ENCODE measurements around the gene EYA3. TPM values are rescaled to one million over a fixed set of nuclear protein-coding genes. Genes with fewer than 3 reads are reported as not detected.

EYA3 gene
- total and polyA plus RNA-seq, 2 donors from 2014 or later: 10.2 to 32.0 TPM

GRCh38 chr1:27993241-27993640, 95.2 kb downstream of the EYA3 start:
- FAIRE-seq (no peak), DNase-seq (peak in 1 of 5 donors; percentile 7)
- Histone ChIP-seq H3K27ac (ENCODE audit: low read depth in 2 of 2, low read length in 2 of 2) (no peak overlapping the region), H3K9ac (ENCODE audit: low read length in 3 of 3) (no peak overlapping the region), H3K36me3 (ENCODE audit: control insufficient read depth in 2 of 3, insufficient read depth in 3 of 3, low read length in 3 of 3) (peaks cover 11 to 57% (median 46%) of the 10 kb centered on the region in 3 donors), H3K27me3 (ENCODE audit: control insufficient read depth, insufficient read depth, low read length) (no peaks in the 10 kb centered on the region), H3K4me3 (ENCODE audit: low read length in 3 of 3) (no peak overlapping the region), H3K9me3 (ENCODE audit: control insufficient read depth in 2 of 3, insufficient read depth in 1 of 3, low read length in 3 of 3) (no peaks in the 10 kb centered on the region), H3K4me1 (ENCODE audit: control insufficient read depth in 2 of 3, insufficient read depth in 2 of 3, low read depth in 1 of 3, low read length in 3 of 3) (no peaks in the 10 kb centered on the region)
- TF ChIP-seq CTCF (IDR thresholded peaks at IDR 0.05; ENCODE audit: borderline replicate concordance, extremely low read depth, insufficient read depth): no peak
- intact Hi-C loops (cut with DNase I): no loop called here

- no peak overlapping the region for H3K27ac ChIP-seq (ENCODE audit: low read depth in 2 of 2, low read length in 2 of 2)
- H3K9ac ChIP-seq (ENCODE audit: low read length in 3 of 3): no peak overlapping the region
- intact Hi-C loops (cut with DNase I): no loop called here
- no peak for TF ChIP-seq CTCF (IDR thresholded peaks at IDR 0.05; ENCODE audit: borderline replicate concordance, extremely low read depth, insufficient read depth)
- no peaks in the 10 kb centered on the region for H3K4me1 ChIP-seq (ENCODE audit: control insufficient read depth in 2 of 3, insufficient read depth in 2 of 3, low read depth in 1 of 3, low read length in 3 of 3)
- FAIRE-seq: no peak
- no peak overlapping the region for H3K4me3 ChIP-seq (ENCODE audit: low read length in 3 of 3)
- no peaks in the 10 kb centered on the region for H3K9me3 ChIP-seq (ENCODE audit: control insufficient read depth in 2 of 3, insufficient read depth in 1 of 3, low read length in 3 of 3)
- H3K36me3 ChIP-seq (ENCODE audit: control insufficient read depth in 2 of 3, insufficient read depth in 3 of 3, low read length in 3 of 3): peaks cover 15 to 54% (median 39%) of the 10 kb centered on the region in 3 donors
- no peak for DNase-seq
- no peaks in the 10 kb centered on the region for H3K27me3 ChIP-seq (ENCODE audit: control insufficient read depth, insufficient read depth, low read length)
These were observed 96.1 kb downstream of the EYA3 start for GRCh38 chr1:27992276-27992675.

- H3K27me3 ChIP-seq (ENCODE audit: control insufficient read depth, insufficient read depth, low read length): no peaks in the 10 kb centered on the region
- H3K9ac ChIP-seq (ENCODE audit: low read length in 3 of 3): no peak overlapping the region
- no peak overlapping the region for H3K4me3 ChIP-seq (ENCODE audit: low read length in 3 of 3)
- FAIRE-seq (no peak), DNase-seq (no peak)
- TF ChIP-seq CTCF (IDR thresholded peaks at IDR 0.05; ENCODE audit: borderline replicate concordance, extremely low read depth, insufficient read depth): no peak
- intact Hi-C loops (cut with DNase I): no loop called here
- peaks cover 13 to 53% (median 32%) of the 10 kb centered on the region in 3 donors for H3K36me3 ChIP-seq (ENCODE audit: control insufficient read depth in 2 of 3, insufficient read depth in 3 of 3, low read length in 3 of 3)
- no peak overlapping the region for H3K27ac ChIP-seq (ENCODE audit: low read depth in 2 of 2, low read length in 2 of 2)
- H3K4me1 ChIP-seq (ENCODE audit: control insufficient read depth in 2 of 3, insufficient read depth in 2 of 3, low read depth in 1 of 3, low read length in 3 of 3): no peaks in the 10 kb centered on the region
- no peaks in the 10 kb centered on the region for H3K9me3 ChIP-seq (ENCODE audit: control insufficient read depth in 2 of 3, insufficient read depth in 1 of 3, low read length in 3 of 3)
These were observed 97.4 kb downstream of the EYA3 start for GRCh38 chr1:27990920-27991537.

- TF ChIP-seq CTCF (IDR thresholded peaks at IDR 0.05; ENCODE audit: borderline replicate concordance, extremely low read depth, insufficient read depth): no peak
- Histone ChIP-seq H3K4me1 (ENCODE audit: control insufficient read depth in 2 of 3, insufficient read depth in 2 of 3, low read depth in 1 of 3, low read length in 3 of 3) (no peaks in the 10 kb centered on the region), H3K9ac (ENCODE audit: low read length in 3 of 3) (no peak overlapping the region), H3K36me3 (ENCODE audit: control insufficient read depth in 2 of 3, insufficient read depth in 3 of 3, low read length in 3 of 3) (peaks cover 0 to 8% (median 6%) of the 10 kb centered on the region in 3 donors), H3K4me3 (ENCODE audit: low read length in 3 of 3) (no peak overlapping the region), H3K9me3 (ENCODE audit: control insufficient read depth in 2 of 3, insufficient read depth in 1 of 3, low read length in 3 of 3) (no peaks in the 10 kb centered on the region), H3K27ac (ENCODE audit: low read depth in 2 of 2, low read length in 2 of 2) (no peak overlapping the region), H3K27me3 (ENCODE audit: control insufficient read depth, insufficient read depth, low read length) (no peaks in the 10 kb centered on the region)
- intact Hi-C loops (cut with DNase I): no loop called here
- DNase-seq (no peak), FAIRE-seq (no peak)
These were observed 107.3 kb downstream of the EYA3 start for GRCh38 chr1:27981145-27981544.

All from kidney (tissue), 14 donors.